CD4-positive, alpha-beta T cell (primary cell): Measurements from ENCODE around the gene MCAT. TPM values are rescaled to one million over a fixed set of nuclear protein-coding genes. Genes with fewer than 3 reads are reported as not detected.

Source experiments
- ATAC-seq: fragments of 200-7000 bp; cut with Tn5 transposase; one replicate; pipeline ENCODE4 v1.10.0; 2022; ENCODE audit warnings: mild to moderate bottlenecking; ENCODE audit not compliant: poor library complexity
- CTCF ChIA-PET: fragments of 350-600 bp; sonication (Branson Sonifier 250); formaldehyde crosslinking; loops from one replicate; lab custom pipeline; 2021; ENCODE audit warnings: antibody characterized with exemption, inconsistent platforms; lab: Charles Lee
- POLR2A ChIA-PET: fragments of 350-600 bp; sonication (Branson Sonifier 250); formaldehyde crosslinking; loops from one replicate; lab custom pipeline; 2021; ENCODE audit warnings: antibody characterized with exemption, inconsistent platforms; lab: Charles Lee
- DNase-seq, 14 experiments: peaks; one replicate each; pipeline ENCODE4 v3.0.0-alpha.2; 2013 to 2020; ENCODE audit warnings: mixed read lengths in 2 of 14
- H3K27ac ChIP-seq, 2 donors: one replicate each; pipeline versions ENCODE4 v1.5.1 to v1.7.0; 2013; ENCODE audit warnings: low read length in 2 of 2, low read depth in 1 of 2, mild to moderate bottlenecking in 1 of 2
- H3K27me3 ChIP-seq, 2 experiments: 1 replicate in 1 of 2; 2 replicates in 1 of 2; pipeline versions ENCODE4 v1.6.1 to v1.7.0; 2013; ENCODE audit warnings: low read length in 2 of 2, control low read depth in 1 of 2, mild to moderate bottlenecking in 1 of 2, moderate library complexity in 1 of 2; ENCODE audit not compliant: insufficient read depth in 2 of 2, control insufficient read depth in 1 of 2
- H3K36me3 ChIP-seq: one replicate; pipeline ENCODE4 v1.6.1; 2013; ENCODE audit warnings: low read length, control low read depth; ENCODE audit not compliant: insufficient read depth
- H3K4me1 ChIP-seq: one replicate; pipeline ENCODE4 v1.6.1; 2013; ENCODE audit warnings: low read length, control low read depth; ENCODE audit not compliant: insufficient read depth
- H3K4me3 ChIP-seq: one replicate; pipeline ENCODE4 v1.5.1; 2013; ENCODE audit warnings: mild to moderate bottlenecking, low read length, moderate library complexity
- H3K9me3 ChIP-seq, 2 experiments: 1 replicate in 1 of 2; 2 replicates in 1 of 2; pipeline versions ENCODE4 v1.6.1 to v1.7.0; 2013; ENCODE audit warnings: low read length in 2 of 2, mild to moderate bottlenecking in 2 of 2, control low read depth in 1 of 2, moderate library complexity in 1 of 2; ENCODE audit not compliant: control insufficient read depth in 1 of 2, insufficient read depth in 1 of 2
- H3K27ac Mint-ChIP-seq: one replicate; pipeline ENCODE4 v1.8.0; 2020; ENCODE audit warnings: mixed read lengths
- H3K27me3 Mint-ChIP-seq: one replicate; pipeline ENCODE4 v1.8.0; 2021; ENCODE audit warnings: mixed read lengths
- H3K36me3 Mint-ChIP-seq: one replicate; pipeline ENCODE4 v1.8.0; 2021; ENCODE audit warnings: low read depth, mixed read lengths
- H3K4me1 Mint-ChIP-seq: one replicate; pipeline ENCODE4 v1.8.0; 2021; ENCODE audit warnings: low read depth, mixed read lengths
- H3K4me3 Mint-ChIP-seq: one replicate; pipeline ENCODE4 v1.8.0; 2020; ENCODE audit warnings: mild to moderate bottlenecking, mixed read lengths
- H3K9me3 Mint-ChIP-seq: one replicate; pipeline ENCODE4 v1.8.0; 2020; ENCODE audit warnings: mixed read lengths
- intact Hi-C, 2 experiments: fragments of 100-400 bp; cut with DNase I in 1 of 2; cut with micrococcal nuclease in 1 of 2; formaldehyde crosslinking; loops; one replicate each; pipeline versions ENCODE4 v1.15.1 to v1.9.0; 2023 to 2025; cut with DNase I, micrococcal nuclease
- total RNA-seq, 174 experiments: library from RNA in 2 of 174; stranded (reverse) in 2 of 174; gene quantifications; one replicate each; pipeline ENCODE4 v1.2.3 and lab custom pipeline; 2021 to 2026
- TF ChIP-seq, protein P1 (sequence below): fragments of 200-600 bp; IDR thresholded peaks from one replicate; pipeline ENCODE4 v1.8.0; 2022; ENCODE audit warnings: antibody characterized with exemption, mild to moderate bottlenecking

MCAT gene
- total RNA-seq, 2 experiments from 2014 or later, result 16.1 to 18.0 TPM

DNA sequence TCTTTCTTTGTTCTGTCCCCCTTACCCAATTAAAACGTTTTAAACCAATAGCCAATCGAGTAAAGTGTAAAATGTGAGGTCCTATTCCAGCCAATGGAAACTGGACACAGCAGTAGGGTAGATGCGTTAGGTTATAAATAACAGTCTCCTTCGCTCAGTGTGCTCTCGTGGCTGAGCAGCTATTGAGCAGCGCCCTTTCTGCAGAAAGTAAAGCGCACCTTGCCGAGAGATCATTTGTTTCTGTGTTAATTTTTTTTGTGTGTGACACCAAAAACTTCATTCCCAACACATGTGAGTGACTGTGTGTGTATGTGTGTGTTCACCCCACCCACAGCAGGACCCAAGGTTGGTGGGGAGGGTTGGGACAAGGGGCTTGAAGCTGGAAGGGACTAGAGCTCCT lies 46.8 kb downstream of the MCAT start:
- TF ChIP-seq, protein P1, sequence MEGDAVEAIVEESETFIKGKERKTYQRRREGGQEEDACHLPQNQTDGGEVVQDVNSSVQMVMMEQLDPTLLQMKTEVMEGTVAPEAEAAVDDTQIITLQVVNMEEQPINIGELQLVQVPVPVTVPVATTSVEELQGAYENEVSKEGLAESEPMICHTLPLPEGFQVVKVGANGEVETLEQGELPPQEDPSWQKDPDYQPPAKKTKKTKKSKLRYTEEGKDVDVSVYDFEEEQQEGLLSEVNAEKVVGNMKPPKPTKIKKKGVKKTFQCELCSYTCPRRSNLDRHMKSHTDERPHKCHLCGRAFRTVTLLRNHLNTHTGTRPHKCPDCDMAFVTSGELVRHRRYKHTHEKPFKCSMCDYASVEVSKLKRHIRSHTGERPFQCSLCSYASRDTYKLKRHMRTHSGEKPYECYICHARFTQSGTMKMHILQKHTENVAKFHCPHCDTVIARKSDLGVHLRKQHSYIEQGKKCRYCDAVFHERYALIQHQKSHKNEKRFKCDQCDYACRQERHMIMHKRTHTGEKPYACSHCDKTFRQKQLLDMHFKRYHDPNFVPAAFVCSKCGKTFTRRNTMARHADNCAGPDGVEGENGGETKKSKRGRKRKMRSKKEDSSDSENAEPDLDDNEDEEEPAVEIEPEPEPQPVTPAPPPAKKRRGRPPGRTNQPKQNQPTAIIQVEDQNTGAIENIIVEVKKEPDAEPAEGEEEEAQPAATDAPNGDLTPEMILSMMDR, result no peak
- Histone ChIP-seq H3K9me3 (peaks cover 5 to 26% of the 10 kb centered on the region in 2 experiments), H3K27ac (no peak overlapping the region), H3K27me3 (no peaks in the 10 kb centered on the region), H3K4me1 (no peaks in the 10 kb centered on the region), H3K4me3 (no peak overlapping the region), H3K36me3 (no peaks in the 10 kb centered on the region)
- no peaks in the 10 kb centered on the region for H3K27me3 Mint-ChIP-seq
- H3K36me3 Mint-ChIP-seq, result no peaks in the 10 kb centered on the region
- intact Hi-C loops, result no loop called here
- POLR2A ChIA-PET, result no interaction called here
- H3K4me3 Mint-ChIP-seq, result no peak overlapping the region
- DNase-seq, result no peak
- CTCF ChIA-PET, result no interaction called here
- no peaks in the 10 kb centered on the region for H3K4me1 Mint-ChIP-seq
- H3K27ac Mint-ChIP-seq, result no peak overlapping the region
- peaks cover 6% of the 10 kb centered on the region for H3K9me3 Mint-ChIP-seq
- no peak for ATAC-seq

DNA sequence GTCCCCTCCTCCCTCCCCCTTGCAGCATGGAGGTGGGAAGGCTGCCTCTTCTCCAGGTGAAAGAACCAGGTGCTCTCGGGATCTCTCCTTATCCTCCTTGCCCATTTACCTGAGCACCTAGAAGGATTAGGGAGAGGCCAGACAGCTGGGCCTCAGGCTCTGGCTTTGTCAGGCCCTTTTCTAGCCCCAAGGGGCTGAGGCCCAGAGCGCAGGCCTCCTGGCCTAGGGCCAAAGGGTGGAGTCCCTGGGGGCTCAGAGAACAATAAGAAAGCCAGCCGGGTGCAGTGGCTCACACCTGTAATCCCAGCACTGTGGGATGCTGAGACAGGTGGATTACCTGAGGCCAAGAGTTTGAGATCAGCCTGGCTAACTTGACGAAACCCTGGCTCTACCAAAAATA lies 48.6 kb downstream of the MCAT start:
- no peak overlapping the region for H3K4me3 ChIP-seq
- no peaks in the 10 kb centered on the region for H3K36me3 ChIP-seq
- H3K27ac ChIP-seq, result no peak overlapping the region
- H3K27ac Mint-ChIP-seq, result no peak overlapping the region
- TF ChIP-seq, protein P1, result no peak
- no peak overlapping the region for H3K4me3 Mint-ChIP-seq
- intact Hi-C loops, result no loop called here
- H3K4me1 ChIP-seq, result peaks cover 7% of the 10 kb centered on the region
- DNase-seq (no peak), ATAC-seq (no peak)
- H3K4me1 Mint-ChIP-seq, result no peaks in the 10 kb centered on the region
- no peaks in the 10 kb centered on the region for H3K27me3 Mint-ChIP-seq
- ChIA-PET POLR2A (no interaction called here), CTCF (no interaction called here)
- H3K9me3 Mint-ChIP-seq, result peaks cover 6% of the 10 kb centered on the region
- H3K36me3 Mint-ChIP-seq, result no peaks in the 10 kb centered on the region
- no peaks in the 10 kb centered on the region for H3K27me3 ChIP-seq
- peaks cover 5 to 26% of the 10 kb centered on the region in 2 experiments for H3K9me3 ChIP-seq

DNA sequence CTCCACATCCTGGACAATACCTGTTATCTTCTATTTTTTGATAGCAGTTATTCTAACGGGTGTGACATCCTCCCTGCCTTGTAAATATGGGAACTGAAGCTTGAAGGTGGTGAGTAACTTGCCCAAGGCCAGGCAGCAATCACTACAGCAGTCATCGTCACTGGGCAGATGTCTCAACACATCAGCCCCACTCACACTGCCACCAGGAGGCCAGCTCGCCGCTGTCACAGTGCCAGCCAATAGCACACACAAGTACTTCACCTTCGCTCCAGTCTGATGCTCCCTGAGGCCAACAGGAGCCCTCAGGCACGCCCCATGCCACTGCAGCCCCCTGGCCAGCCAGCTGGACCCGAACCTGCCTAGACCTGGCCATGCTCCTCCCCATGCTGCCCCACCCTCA lies 49.1 kb downstream of the MCAT start:
- H3K4me3 ChIP-seq, result no peak overlapping the region
- H3K27me3 ChIP-seq, result no peaks in the 10 kb centered on the region
- ATAC-seq (no peak), DNase-seq (peak in 2 of 14 experiments; percentile 54 to 60)
- no peak overlapping the region for H3K27ac ChIP-seq
- Mint-ChIP-seq H3K4me1 (no peaks in the 10 kb centered on the region), H3K36me3 (no peaks in the 10 kb centered on the region), H3K27me3 (no peaks in the 10 kb centered on the region), H3K9me3 (peaks cover 6% of the 10 kb centered on the region), H3K4me3 (no peak overlapping the region), H3K27ac (no peak overlapping the region)
- H3K4me1 ChIP-seq, result peaks cover 11% of the 10 kb centered on the region
- intact Hi-C loops, result no loop called here
- H3K36me3 ChIP-seq, result no peaks in the 10 kb centered on the region
- CTCF ChIA-PET, result no interaction called here
- TF ChIP-seq, protein P1, result no peak
- POLR2A ChIA-PET, result no interaction called here
- H3K9me3 ChIP-seq, result peaks cover 5 to 26% of the 10 kb centered on the region in 2 experiments
